IMR-90 (cell line): ENCODE measurements around the gene DCDC2. TPM values are rescaled to one million over a fixed set of nuclear protein-coding genes. Genes with fewer than 3 reads are reported as not detected.

Experiments used
- ATAC-seq: fragments of 200-7000 bp; cut with Tn5 transposase; 2 replicates; pipeline ENCODE4 v1.9.1; 2020; ENCODE audit warnings: low read depth, mild to moderate bottlenecking, moderate library complexity
- BruUV-seq: library from RNA; stranded (reverse); fragments of 400-500 nt; replicated peaks from 2 replicates; lab custom pipeline; 2021; lab: Mats Ljungman, UMichigan
- CTCF ChIA-PET: fragments of 300-600 bp; formaldehyde crosslinking; extraction: SDS; loops from one replicate; lab custom pipeline; 2021; ENCODE audit warnings: antibody characterized with exemption; lab: Yijun Ruan, JAX
- POLR2A ChIA-PET: fragments of 300-600 bp; sonication (Branson Sonifier 250); formaldehyde crosslinking; loops from one replicate; lab custom pipeline; 2022; ENCODE audit warnings: antibody characterized with exemption; ENCODE audit not compliant: unreplicated experiment; lab: Charles Lee
- DNase-seq: peaks from one replicate; pipeline ENCODE4 v3.0.0; 2013
- H2AFZ ChIP-seq: replicated peaks from 2 replicates; pipeline ENCODE3; 2013; ENCODE audit warnings: low read length, mild to moderate bottlenecking; ENCODE audit not compliant: poor library complexity
- H2AK5ac ChIP-seq: 2 replicates; pipeline ENCODE4 v1.6.1; 2013; ENCODE audit warnings: low read depth, low read length, inconsistent platforms
- H2AK9ac ChIP-seq: replicated peaks from 2 replicates; pipeline ENCODE3; 2013; ENCODE audit warnings: mild to moderate bottlenecking, low read depth, low read length, moderate library complexity; ENCODE audit not compliant: poor library complexity
- H2BK120ac ChIP-seq: 2 replicates; pipeline ENCODE4 v1.6.1; 2013; ENCODE audit warnings: low read depth, low read length, inconsistent platforms
- H2BK15ac ChIP-seq: 3 replicates; pipeline ENCODE4 v1.6.1; 2013; ENCODE audit warnings: low read depth, low read length, inconsistent platforms
- H2BK20ac ChIP-seq: 2 replicates; pipeline ENCODE4 v1.6.1; 2013; ENCODE audit warnings: low read depth, mild to moderate bottlenecking, inconsistent platforms, low read length, moderate library complexity
- H2BK5ac ChIP-seq: 2 replicates; pipeline ENCODE4 v1.6.1; 2013; ENCODE audit warnings: mild to moderate bottlenecking, low read depth, low read length, inconsistent platforms; ENCODE audit not compliant: poor library complexity, severe bottlenecking
- H3K14ac ChIP-seq: replicated peaks from 2 replicates; pipeline ENCODE4 v1.6.1; 2013; ENCODE audit warnings: low read depth, low read length, inconsistent platforms
- H3K18ac ChIP-seq: 2 replicates; pipeline ENCODE4 v1.6.1; 2013; ENCODE audit warnings: low read depth, low read length, control low read depth
- H3K23ac ChIP-seq: 2 replicates; pipeline ENCODE4 v1.6.1; 2013; ENCODE audit warnings: low read depth, low read length, inconsistent platforms
- H3K27ac ChIP-seq: 2 replicates; pipeline ENCODE4 v1.5.1; 2013; ENCODE audit warnings: mild to moderate bottlenecking, control low read depth, low read length; ENCODE audit not compliant: insufficient read depth
- H3K27me3 ChIP-seq: 2 replicates; pipeline ENCODE4 v1.6.1; 2013; ENCODE audit warnings: low read length; ENCODE audit not compliant: control insufficient read depth, insufficient read depth
- H3K36me3 ChIP-seq: 2 replicates; pipeline ENCODE4 v1.6.1; 2013; ENCODE audit warnings: low read length, mixed read lengths; ENCODE audit not compliant: control insufficient read depth, insufficient read depth
- H3K4ac ChIP-seq: 2 replicates; pipeline ENCODE4 v1.6.1; 2013; ENCODE audit warnings: low read depth, low read length, inconsistent platforms
- H3K4me1 ChIP-seq: 2 replicates; pipeline ENCODE4 v1.6.1; 2013; ENCODE audit warnings: low read length, mixed read lengths; ENCODE audit not compliant: control insufficient read depth, insufficient read depth
- H3K4me2 ChIP-seq: 2 replicates; pipeline ENCODE4 v1.6.1; 2013; ENCODE audit warnings: low read depth, mild to moderate bottlenecking, control low read depth, low read length, moderate library complexity
- H3K4me3 ChIP-seq: 2 replicates; pipeline ENCODE4 v1.5.1; 2013; ENCODE audit warnings: low read depth, mild to moderate bottlenecking, control low read depth, low read length, moderate library complexity; ENCODE audit not compliant: insufficient read depth
- H3K56ac ChIP-seq: 2 replicates; pipeline ENCODE4 v1.6.1; 2013; ENCODE audit warnings: low read length, inconsistent platforms; ENCODE audit not compliant: insufficient read depth; ENCODE audit errors: extremely low read depth
- H3K79me1 ChIP-seq, 2 experiments: 2 replicates each; pipeline ENCODE4 v1.6.1; 2013; ENCODE audit warnings: low read length in 2 of 2, inconsistent platforms in 1 of 2, low read depth in 1 of 2
- H3K9ac ChIP-seq: 2 replicates; pipeline ENCODE4 v1.6.1; 2013; ENCODE audit warnings: low read depth, low read length, control low read depth
- H3K9me1 ChIP-seq: 2 replicates; pipeline ENCODE4 v1.6.1; 2013; ENCODE audit warnings: low read length, inconsistent platforms; ENCODE audit not compliant: insufficient read depth
- H3K9me3 ChIP-seq: 2 replicates; pipeline ENCODE4 v1.6.1; 2013; ENCODE audit warnings: low read length; ENCODE audit not compliant: control insufficient read depth, insufficient read depth
- H4K20me1 ChIP-seq: 2 replicates; pipeline ENCODE4 v1.6.1; 2013; ENCODE audit warnings: low read length, inconsistent platforms; ENCODE audit not compliant: insufficient read depth
- H4K5ac ChIP-seq: 2 replicates; pipeline ENCODE4 v1.6.1; 2013; ENCODE audit warnings: mild to moderate bottlenecking, low read depth, low read length, control low read depth
- H4K8ac ChIP-seq, 2 experiments: 2 replicates each; pipeline ENCODE4 v1.6.1; 2013; ENCODE audit warnings: low read depth in 2 of 2, low read length in 2 of 2, control low read depth in 1 of 2, inconsistent platforms in 1 of 2
- H4K91ac ChIP-seq: 2 replicates; pipeline ENCODE4 v1.6.1; 2013; ENCODE audit warnings: low read depth, low read length, inconsistent platforms; ENCODE audit not compliant: insufficient read depth
- BHLHE40 ChIP-seq: fragments of 150-350 bp; IDR thresholded peaks from 2 replicates; pipeline ENCODE4 v1.6.1; 2016; ENCODE audit warnings: mild to moderate bottlenecking, low read depth, low read length
- CEBPB ChIP-seq: IDR thresholded peaks from 2 replicates; pipeline ENCODE4 v1.6.1; 2012; ENCODE audit warnings: low read depth, low read length, improper control_type of control experiment
- FOS ChIP-seq: fragments of 150-350 bp; IDR thresholded peaks from 2 replicates; pipeline ENCODE4 v1.6.1; 2016; ENCODE audit warnings: low read depth, low read length
- MAFK ChIP-seq: IDR thresholded peaks from 2 replicates; pipeline ENCODE4 v1.6.1; 2012; ENCODE audit warnings: low read depth, low read length, improper control_type of control experiment
- RCOR1 ChIP-seq: IDR thresholded peaks from 2 replicates; pipeline ENCODE4 v1.6.1; 2012; ENCODE audit warnings: mild to moderate bottlenecking, low read length, improper control_type of control experiment; ENCODE audit not compliant: insufficient replicate concordance
- RFX5 ChIP-seq: IDR thresholded peaks from 2 replicates; pipeline ENCODE4 v1.8.0; 2012; ENCODE audit warnings: low read depth, mild to moderate bottlenecking, low read length, moderate library complexity
- WGBS, 2 experiments: methylation state at CpG; one replicate each; pipeline versions ENCODE4 v1.1.5 to v1.1.7; 2013; ENCODE audit warnings: missing lambda C conversion rate in 2 of 2; ENCODE audit not compliant: insufficient read length in 1 of 2; ENCODE audit errors: extremely low coverage in 2 of 2; 5-methylcytosine and 5-hydroxymethylcytosine counted together
- dilution Hi-C: fragments of 300-500 bp; cut with HindIII; formaldehyde crosslinking; loops from one replicate; pipeline ENCODE4 v1.14.3; 2018; ENCODE audit warnings: low sequenced_read_pairs; ENCODE audit not compliant: unreplicated experiment
- in situ Hi-C: fragments of 300-500 bp; cut with MboI; formaldehyde crosslinking; loops from 3 replicates; pipeline ENCODE4 v1.14.3; 2019; ENCODE audit warnings: low sequenced_read_pairs, inconsistent platforms, mixed read lengths
- intact Hi-C: fragments of 100-400 bp; cut with micrococcal nuclease; formaldehyde crosslinking; loops from 2 replicates; pipeline ENCODE4 v1.10.0; 2022
- polyA plus RNA-seq, 3 experiments: library from polyadenylated mRNA; depleted of rRNA; stranded (reverse); fragments of >200 nt; gene quantifications; 2 replicates each; pipeline ENCODE4 v1.2.3, GENCODE V29; 2012; ENCODE audit warnings: low replicate concordance in 1 of 3
- total RNA-seq: library from RNA; depleted of rRNA; stranded (reverse); fragments of >200 nt; gene quantifications from 2 replicates; pipeline ENCODE4 v1.2.3, GENCODE V29; 2012
- TF ChIP-seq, protein P1 (sequence below): fragments of 150-350 bp; IDR thresholded peaks from 2 replicates; pipeline ENCODE4 v1.6.1; 2017; ENCODE audit warnings: mild to moderate bottlenecking, antibody characterized with exemption, low read length, low read depth

The DCDC2 gene
- total and polyA plus RNA-seq, 2 of the 4 experiments (the other 2 are of a cell fraction) = not detected

DNA sequence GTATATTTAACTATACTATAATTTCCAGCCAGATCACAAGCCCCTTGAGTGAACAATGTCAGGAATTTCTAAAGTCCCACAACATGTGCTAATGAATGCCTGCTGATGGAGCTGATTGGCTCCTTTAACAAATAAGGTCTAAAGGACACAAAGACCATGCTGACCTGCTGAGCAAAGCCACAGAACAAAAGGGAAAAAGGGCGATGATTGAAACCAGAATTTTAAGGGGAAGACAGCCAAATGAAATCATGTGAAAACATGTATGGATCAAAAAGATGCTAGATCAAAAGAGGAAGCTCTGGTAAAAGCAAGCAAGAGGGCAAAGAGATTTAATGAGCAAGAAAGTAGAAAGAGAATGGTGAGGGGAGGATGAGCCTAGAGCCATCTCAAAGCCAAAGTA is 105.6 kb downstream of the DCDC2 start:
- Histone ChIP-seq H3K4me2 (no peak overlapping the region), H2AK9ac (no peak overlapping the region), H2AFZ (no peak overlapping the region), H3K18ac (no peak overlapping the region), H3K9me3 (no peaks in the 10 kb centered on the region), H4K5ac (no peak overlapping the region), H3K23ac (no peak overlapping the region), H2BK20ac (no peak overlapping the region), H3K56ac (no peak overlapping the region), H3K4ac (no peak overlapping the region), H3K9ac (no peak overlapping the region), H4K91ac (no peak overlapping the region), H2AK5ac (no peak overlapping the region), H4K8ac (no peak overlapping the region), H4K20me1 (no peaks in the 10 kb centered on the region), H3K79me1 (no peaks in the 10 kb centered on the region), H3K27me3 (no peaks in the 10 kb centered on the region), H3K27ac (no peak overlapping the region), H3K9me1 (no peaks in the 10 kb centered on the region), H2BK15ac (no peak overlapping the region), H3K4me1 (no peaks in the 10 kb centered on the region), H3K4me3 (no peak overlapping the region), H3K36me3 (no peaks in the 10 kb centered on the region), H2BK5ac (no peak overlapping the region), H3K14ac (no peak overlapping the region), H2BK120ac (no peak overlapping the region)
- CTCF ChIA-PET = interaction anchor here (0.6 kb wide), 1 partner anchor 236 kb away, joined by 6 read pairs; no protein-coding TSS in a partner anchor
- BruUV-seq = no TSS peak
- DNase-seq = no peak
- ATAC-seq = no peak
- in situ Hi-C loops (no loop called here), intact Hi-C loops (no loop called here), dilution Hi-C loops (no loop called here)
- POLR2A ChIA-PET = no interaction called here
- TF ChIP-seq, protein P1, sequence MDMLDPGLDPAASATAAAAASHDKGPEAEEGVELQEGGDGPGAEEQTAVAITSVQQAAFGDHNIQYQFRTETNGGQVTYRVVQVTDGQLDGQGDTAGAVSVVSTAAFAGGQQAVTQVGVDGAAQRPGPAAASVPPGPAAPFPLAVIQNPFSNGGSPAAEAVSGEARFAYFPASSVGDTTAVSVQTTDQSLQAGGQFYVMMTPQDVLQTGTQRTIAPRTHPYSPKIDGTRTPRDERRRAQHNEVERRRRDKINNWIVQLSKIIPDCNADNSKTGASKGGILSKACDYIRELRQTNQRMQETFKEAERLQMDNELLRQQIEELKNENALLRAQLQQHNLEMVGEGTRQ = no peak
- no peak for TF ChIP-seq RCOR1
- no peak for TF ChIP-seq MAFK
- no peak for TF ChIP-seq CEBPB
- TF ChIP-seq RFX5 = no peak
- no peak for TF ChIP-seq BHLHE40
- TF ChIP-seq FOS = no peak
- WGBS, 2 experiments = 60% methylated on average over 1 of the region's 1 CpG; no CpG with 5 or more reads in 1 of the 2 experiments
